ENCODE data around the gene UROS. TPM values are rescaled to one million over a fixed set of nuclear protein-coding genes. Genes with fewer than 3 reads are reported as not detected.

The UROS gene
- total and polyA plus RNA-seq, 10 of the 15 experiments (the other 5 are each of a cell fraction or from before 2014, with no cell fraction given), result 4.3 to 112 (median 64.5) TPM

DNA sequence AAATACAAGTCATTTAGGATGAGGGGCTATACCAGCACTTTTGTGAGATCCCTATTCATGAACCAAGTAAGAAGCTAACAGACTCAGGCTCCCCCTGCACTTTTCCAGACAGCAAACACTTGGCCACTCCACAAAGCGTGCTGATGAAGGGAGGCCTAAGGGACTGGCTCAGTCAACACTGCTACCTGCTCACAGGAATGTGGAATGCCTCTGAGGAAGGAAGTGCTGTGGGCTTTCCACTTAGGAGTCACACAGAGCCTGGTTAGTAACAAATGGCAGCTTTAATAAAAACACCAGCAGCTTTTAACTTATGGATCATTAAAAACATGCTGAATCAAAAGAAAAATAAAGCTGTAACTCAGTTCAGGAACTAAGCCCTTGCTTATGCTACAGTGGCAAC is 15.0 kb downstream of the UROS start:
- Histone ChIP-seq H3K9ac (ENCODE audit: control insufficient read depth, insufficient read depth, low read length) (no peak overlapping the region), H3K4me2 (ENCODE audit: control insufficient read depth, insufficient read depth) (no peak overlapping the region), H3K4me3 (no peak overlapping the region), H3K79me2 (ENCODE audit: control insufficient read depth, insufficient read depth, low read length) (no peaks in the 10 kb centered on the region), H3K27ac (ENCODE audit: control insufficient read depth, insufficient read depth) (no peak overlapping the region), H3K36me3 (ENCODE audit: control insufficient read depth in 2 of 2, insufficient read depth in 2 of 2, low read length in 1 of 2) (peaks cover 3 to 17% of the 10 kb centered on the region in 2 experiments), H3K4me1 (ENCODE audit: control insufficient read depth, insufficient read depth, low read length) (no peaks in the 10 kb centered on the region), H3K9me3 (replicated peaks; ENCODE audit: control insufficient read depth, insufficient read depth, low read length) (no peaks in the 10 kb centered on the region), H2AFZ (ENCODE audit: control insufficient read depth, low read depth, low read length) (no peak overlapping the region), H3K27me3 (replicated peaks in 1 of 2; ENCODE audit: control insufficient read depth in 2 of 2, insufficient read depth in 2 of 2, low read length in 1 of 2) (no peaks in the 10 kb centered on the region), H4K20me1 (ENCODE audit: control insufficient read depth, insufficient read depth) (no peaks in the 10 kb centered on the region)
- FAIRE-seq (no peak), ATAC-seq (no peak), DNase-seq (ENCODE audit: low read depth, low spot score) (no peak)
- ChIA-PET POLR2A (no interaction called here), RAD21 (ENCODE audit: unreplicated experiment) (no interaction called here), SMC1A (ENCODE audit: uncharacterized antibody, unreplicated experiment) (interaction anchor here (1.4 kb wide), 1 partner anchor 13 kb away, joined by 3 read pairs; no protein-coding TSS in a partner anchor), CTCF (no interaction called here)
- intact Hi-C loops (cut with micrococcal nuclease; ENCODE audit: unreplicated experiment) (no loop called here), in situ Hi-C loops (cut with MboI) (no loop called here)
- BruUV-seq (replicated peaks), result no TSS peak
- TF ChIP-seq CBX3 (IDR thresholded peaks at IDR 0.05; ENCODE audit: borderline replicate concordance, low read depth) (no peak), NFXL1 (IDR thresholded peaks at IDR 0.05; ENCODE audit: borderline replicate concordance) (no peak), SIN3A (IDR thresholded peaks at IDR 0.05; ENCODE audit: low read depth, low read length) (no peak), YBX1 (IDR thresholded peaks at IDR 0.05) (no peak), SUZ12 (IDR thresholded peaks at IDR 0.05; ENCODE audit: unreplicated experiment) (no peak), SMAD1 (IDR thresholded peaks at IDR 0.05; ENCODE audit: low read depth, partially characterized antibody) (no peak), NFIC (IDR thresholded peaks at IDR 0.05; ENCODE audit: low read depth, low read length) (no peak), POLR2AphosphoS5 (IDR thresholded peaks at IDR 0.05; ENCODE audit: low read length) (no peak), ZNF24 (IDR thresholded peaks at IDR 0.05) (no peak)
- TF ChIP-seq, protein P1, sequence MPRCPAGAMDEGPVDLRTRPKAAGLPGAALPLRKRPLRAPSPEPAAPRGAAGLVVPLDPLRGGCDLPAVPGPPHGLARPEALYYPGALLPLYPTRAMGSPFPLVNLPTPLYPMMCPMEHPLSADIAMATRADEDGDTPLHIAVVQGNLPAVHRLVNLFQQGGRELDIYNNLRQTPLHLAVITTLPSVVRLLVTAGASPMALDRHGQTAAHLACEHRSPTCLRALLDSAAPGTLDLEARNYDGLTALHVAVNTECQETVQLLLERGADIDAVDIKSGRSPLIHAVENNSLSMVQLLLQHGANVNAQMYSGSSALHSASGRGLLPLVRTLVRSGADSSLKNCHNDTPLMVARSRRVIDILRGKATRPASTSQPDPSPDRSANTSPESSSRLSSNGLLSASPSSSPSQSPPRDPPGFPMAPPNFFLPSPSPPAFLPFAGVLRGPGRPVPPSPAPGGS (IDR thresholded peaks at IDR 0.05; ENCODE audit: borderline replicate concordance, insufficient read depth, low read depth, low read length, poor library complexity, severe bottlenecking), result no peak
- TF ChIP-seq, protein P2, sequence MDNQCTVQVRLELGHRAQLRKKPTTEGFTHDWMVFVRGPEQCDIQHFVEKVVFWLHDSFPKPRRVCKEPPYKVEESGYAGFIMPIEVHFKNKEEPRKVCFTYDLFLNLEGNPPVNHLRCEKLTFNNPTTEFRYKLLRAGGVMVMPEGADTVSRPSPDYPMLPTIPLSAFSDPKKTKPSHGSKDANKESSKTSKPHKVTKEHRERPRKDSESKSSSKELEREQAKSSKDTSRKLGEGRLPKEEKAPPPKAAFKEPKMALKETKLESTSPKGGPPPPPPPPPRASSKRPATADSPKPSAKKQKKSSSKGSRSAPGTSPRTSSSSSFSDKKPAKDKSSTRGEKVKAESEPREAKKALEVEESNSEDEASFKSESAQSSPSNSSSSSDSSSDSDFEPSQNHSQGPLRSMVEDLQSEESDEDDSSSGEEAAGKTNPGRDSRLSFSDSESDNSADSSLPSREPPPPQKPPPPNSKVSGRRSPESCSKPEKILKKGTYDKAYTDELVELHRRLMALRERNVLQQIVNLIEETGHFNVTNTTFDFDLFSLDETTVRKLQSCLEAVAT (IDR thresholded peaks at IDR 0.05), result no peak
- 88% methylated on average over 1 of the region's 1 CpG for WGBS (ENCODE audit: insufficient coverage, insufficient replicate concordance, low lambda C conversion rate, missing lambda C conversion rate)

Data from GM12878 (cell line).